GM19023 (cell line): ENCODE measurements around the gene KLK3.

Experiments
- ATAC-seq: cut with Tn5 transposase; IDR thresholded peaks from one replicate; pipeline ENCODE4 v1.9.1; 2021; ENCODE audit warnings: mild to moderate bottlenecking, moderate library complexity; ENCODE audit not compliant: unreplicated experiment

The KLK3 gene

DNA sequence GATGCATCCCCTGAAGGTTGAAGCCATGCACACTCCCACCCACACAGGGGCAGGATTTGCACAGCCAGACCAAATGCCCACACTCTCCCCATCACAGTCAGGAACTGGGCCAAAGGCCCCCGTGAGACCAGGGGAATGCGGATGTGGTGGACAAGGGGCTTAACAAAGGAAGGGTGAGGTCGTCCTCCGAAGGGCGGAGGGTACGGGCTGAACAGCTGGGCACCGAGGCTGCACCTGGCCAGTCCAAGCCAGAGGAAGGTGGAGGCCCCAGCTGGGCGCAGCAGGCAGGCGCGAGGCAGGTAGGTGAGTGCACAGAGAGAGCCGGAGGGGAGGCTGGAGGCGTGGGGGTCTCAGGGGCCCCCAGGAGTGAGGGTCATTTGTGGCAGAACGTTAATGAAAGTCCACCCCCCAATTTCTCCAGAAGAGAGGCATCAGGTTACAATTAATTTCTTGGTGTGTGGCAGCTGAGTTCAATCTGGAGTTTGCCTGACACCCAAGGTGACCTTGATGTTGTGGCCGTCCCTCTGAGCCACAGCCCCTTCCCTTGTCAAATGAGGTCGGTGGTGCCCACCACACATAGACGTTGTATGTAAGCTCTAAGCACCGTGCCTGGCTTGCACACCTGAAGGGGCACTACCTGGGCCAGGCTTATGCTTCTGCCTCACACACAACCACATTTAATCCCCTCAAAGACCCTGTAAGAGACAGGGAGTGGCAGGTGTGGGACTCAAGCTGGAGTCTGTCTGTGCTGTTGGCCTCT lies 24.3 kb upstream of the KLK3 start:
- no peak for ATAC-seq

DNA sequence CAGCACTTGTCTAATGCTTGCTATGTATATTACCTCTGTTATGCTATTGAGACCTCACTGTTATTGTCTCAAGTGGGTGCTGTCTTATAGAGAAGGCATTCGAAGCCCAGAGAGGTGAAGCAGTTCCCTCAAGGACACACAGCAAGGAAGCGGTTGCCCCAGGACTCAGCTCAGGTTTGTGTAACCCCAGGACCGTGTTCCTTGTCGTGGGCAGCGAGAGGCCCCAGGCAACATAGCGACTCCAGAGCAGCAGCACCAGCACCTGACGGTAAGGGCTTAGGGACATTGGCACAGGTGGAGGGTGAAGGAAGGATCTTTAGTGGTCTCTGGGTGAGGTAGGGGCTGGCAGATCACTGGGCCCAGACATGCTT lies 23.7 kb upstream of the KLK3 start:
- no peak for ATAC-seq

DNA sequence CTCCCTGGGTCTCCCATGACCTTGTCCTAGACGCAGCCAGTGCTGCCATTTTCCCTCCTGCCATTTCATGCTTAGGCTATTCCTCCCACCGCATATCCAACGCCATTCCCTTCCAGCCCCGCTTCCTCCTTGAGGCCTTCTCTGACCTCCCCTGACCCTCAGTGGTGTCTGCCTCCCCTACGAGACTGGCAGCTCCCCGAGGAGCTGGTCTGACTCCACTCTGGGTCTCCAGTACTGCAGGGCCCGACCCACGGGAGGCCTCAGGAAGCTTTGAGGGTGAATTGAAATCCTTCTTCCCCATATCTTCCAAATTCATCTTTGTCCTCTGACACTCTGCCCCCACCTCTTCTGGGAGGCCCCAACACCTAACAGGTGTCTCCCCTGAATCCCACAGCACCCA lies 22.0 kb upstream of the KLK3 start:
- no peak for ATAC-seq

DNA sequence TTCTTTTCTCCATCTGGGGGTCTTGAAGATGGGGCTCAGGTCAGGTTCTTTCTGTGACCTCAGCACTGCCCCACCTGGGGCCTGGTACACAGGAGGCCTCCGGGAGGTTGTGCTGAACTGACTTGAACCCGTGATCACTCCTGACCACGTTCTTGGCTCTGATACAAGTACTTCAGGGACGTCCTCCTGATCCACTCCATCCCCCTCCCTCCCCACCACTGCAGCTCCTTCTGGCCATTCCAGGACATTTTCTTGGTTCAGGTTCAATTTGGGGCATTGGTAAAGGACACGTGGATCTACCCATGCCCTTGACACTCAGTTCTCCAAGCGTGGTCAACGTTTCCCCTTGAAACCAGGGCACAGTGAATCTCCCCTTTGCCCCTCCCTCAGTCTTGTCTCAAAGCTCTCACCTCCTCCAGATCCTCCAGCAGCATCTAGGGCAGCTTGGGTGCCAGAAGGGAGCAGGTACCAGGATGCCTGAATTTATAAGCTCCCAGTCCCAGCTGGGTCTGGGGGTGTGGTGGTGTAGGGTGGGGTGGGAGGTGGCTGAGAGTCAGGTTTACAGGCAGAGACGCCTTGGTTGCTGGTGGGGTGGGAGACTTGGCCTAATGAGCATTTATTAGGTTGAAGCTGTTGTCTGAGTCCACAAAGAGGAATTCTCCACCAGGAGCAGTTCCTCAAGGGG lies 21.5 kb upstream of the KLK3 start, which contains the start of gene KLK15:
TSS of gene KLK15 (minus strand) at position 458 of the 685 bp plus-strand sequence. CDS start 2,082 bp downstream, outside the sequence.
- ATAC-seq: no peak

DNA sequence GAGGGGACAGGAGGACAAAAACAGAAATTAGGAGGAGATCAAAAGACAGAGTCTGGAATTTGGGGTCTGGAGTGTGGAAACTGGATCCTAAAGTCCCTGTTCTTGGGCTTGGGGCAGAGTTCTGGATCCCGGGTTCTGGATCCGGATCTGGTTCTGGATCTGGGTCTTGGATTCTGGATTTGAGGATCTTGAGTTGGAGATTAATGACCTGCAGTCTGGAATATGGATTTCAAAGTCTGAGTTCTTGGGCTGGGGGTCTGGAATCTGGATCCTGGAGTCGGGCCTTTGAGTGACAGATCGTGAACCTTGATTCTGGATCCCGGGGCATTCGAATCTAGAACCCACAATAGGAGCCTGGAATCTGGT lies 20.9 kb upstream of the KLK3 start:
- no peak for ATAC-seq

DNA sequence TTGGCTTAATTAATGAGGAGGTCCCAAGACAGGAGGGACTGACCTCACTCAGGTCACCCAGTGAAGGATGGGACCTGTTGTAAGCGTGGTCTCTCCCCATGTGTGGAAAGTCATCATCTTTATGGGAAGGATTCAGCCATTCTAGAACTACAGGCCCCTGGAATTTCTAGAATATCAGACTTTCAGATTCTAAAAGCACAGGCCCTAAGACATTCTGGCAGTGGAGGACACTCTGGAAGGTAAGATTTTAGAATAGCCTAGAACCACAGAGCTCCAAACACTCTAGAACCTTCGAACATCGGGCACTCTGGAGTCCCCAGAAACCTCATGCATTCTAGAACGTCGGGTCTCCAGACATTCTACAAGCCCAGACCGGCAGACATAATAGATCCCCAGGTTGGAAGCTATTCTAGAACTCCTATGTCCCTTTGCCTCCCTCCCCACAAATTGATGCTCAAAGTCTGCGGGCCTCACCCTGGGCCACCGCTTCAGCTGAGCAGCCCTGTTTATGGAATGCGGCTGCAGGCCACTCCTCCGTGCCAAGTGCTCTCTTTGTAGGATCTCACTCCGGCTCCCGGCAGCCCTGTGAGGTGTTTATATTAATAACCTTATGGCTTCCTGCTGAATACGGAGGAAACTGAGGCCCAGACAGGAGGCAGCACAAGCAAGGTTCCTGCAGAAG lies 19.5 kb upstream of the KLK3 start:
- no peak for ATAC-seq

DNA sequence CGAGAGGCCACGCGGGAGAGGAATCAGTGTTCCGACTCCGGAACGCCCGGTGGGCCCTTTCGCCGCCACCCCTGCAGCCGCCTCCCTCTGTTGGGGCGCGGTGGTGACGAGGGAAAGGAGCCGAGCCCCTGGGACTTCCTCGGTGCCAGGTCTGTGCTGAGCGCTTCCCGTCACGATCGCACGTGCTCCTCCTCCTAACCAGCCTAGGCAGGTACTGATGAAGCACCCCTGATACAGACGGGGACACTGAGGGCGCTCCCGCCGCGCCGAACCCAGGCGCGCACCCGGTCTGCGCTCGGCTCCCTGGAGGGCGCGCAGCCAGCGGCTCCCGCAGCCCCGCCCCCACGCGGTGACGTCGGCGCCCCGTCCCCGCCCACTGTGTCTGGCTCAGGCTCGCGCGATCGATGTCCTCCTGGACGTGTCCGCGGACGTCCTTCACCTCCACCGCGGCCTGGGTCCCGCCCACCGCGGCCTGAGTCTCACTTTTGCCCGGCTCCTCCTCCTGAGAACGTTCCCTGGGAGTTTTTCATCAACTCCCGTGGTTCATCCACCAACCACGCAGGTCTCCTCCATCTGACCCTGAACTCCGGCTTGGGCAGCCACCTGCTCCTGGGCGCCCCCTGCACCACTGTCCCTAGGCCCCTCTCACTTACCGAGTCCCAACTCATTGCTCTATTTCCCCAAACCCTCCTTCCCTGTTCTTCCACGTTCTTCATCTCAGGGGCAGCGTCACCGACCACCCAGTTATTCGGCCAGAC lies 18.8 kb upstream of the KLK3 start:
- peak; percentile 81 for ATAC-seq

DNA sequence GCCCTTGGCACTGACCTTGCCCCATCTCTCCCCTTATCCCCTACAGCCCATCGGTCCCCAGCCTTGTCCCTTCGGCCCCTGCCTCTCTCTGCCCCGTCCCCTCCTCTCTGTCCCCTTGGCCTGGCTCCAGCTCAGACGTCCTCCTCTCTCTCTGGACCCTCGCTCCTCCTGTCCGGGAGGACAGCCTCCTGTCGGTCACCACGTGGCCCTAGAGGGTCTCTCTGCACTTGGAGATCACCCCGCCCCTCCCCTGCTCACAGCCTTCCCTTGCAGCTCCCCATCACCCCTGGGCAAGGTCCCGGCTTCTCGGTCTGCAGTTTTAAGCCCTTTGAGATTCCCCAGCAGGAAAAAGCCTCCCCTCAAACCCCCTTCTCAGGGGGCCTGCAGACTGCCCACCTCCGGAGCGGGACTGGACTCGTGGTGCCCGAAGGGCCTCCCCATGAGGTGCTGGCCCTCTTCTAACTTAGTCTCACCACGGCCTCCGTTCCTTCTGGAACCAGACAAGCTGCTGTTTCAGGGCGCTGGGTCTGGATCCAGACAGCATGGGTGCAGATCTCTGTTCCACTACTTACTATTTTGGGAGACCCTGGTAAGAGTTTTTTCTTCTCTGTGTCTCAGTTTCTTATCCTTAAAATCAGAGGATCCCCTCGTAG lies 18.0 kb upstream of the KLK3 start:
- no peak for ATAC-seq

DNA sequence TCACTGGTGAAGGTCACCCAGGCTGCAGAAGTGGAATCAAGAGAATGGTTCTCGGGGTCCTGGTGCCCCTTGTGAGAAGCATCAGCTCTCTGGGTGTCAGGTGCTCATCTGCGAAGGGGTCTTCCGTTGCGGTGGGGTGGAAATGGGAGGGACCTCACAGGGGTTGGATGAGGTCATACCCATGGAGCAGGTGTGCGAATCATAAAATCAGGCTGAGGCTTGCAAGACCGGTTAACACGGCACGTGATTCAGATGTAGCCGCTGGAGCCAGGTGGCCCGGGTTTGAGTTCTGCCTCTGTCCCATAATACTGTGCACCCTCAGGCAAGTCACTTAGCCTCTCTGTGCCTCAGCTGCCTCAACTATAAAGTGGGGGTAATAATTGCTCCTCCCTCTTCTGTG lies 17.4 kb upstream of the KLK3 start:
- ATAC-seq: no peak

DNA sequence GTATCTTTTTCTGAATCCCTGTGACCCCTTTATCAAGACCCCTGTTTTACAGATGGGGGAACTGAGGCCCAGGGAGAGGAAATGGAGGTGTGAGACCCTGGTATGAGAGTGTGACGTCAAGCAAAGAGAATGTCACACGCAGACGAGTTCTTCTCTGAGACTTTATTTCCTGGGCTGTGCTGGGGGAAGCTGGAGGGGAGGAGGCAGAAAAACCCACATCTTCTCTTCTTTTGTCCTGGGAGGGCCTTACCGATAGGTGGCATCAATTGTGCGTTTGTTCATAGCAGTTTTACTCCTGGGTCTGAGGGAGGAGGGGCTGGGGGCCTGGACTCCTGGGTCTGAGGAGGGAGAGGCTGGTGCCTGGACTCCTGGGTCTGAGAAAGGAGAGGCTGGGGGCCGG lies 16.5 kb upstream of the KLK3 start:
- ATAC-seq: no peak

DNA sequence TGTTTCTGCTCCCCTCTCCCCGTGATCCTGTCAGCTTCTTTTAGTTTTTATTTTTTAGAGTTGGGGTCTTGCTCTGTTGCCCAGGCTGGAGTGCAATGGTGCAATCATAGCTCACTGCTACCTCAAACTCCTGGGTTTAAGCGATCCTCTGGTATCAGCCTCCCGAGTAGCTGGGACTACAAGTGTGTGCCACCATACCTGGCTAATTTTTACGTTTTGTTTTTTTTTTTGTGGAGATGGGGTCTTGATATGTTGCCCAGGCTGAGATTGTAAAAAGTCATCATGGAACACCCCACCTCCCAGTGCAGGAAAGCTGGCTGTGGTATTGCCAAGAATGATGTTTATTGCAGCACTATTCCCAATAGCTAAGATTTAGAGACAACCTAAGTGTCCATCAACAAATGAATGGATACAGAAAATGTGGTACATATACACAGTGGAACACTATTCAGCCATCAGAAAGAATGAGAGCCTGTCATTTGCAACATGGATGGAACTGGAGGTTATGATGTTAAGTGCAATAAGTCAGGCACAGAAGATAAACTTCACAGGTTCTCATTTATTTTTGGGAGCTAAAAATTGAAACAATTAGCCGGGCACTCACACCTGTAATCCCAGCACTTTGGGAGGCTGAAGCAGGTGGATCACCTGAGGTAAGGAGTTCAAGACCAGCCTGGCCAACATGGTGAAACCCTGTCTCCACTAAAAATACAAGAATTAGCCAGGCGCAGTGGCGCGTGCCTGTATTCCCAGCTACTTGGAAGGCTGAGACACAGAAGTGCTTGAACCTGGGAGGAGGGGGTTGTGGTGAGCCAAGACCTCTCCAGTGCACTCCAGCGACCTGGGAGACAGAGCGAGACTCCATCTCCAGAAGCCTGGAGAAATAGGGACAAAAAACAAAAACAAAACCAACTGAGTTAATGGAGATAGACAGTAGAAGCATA lies 14.7 kb upstream of the KLK3 start:
- ATAC-seq: no peak

DNA sequence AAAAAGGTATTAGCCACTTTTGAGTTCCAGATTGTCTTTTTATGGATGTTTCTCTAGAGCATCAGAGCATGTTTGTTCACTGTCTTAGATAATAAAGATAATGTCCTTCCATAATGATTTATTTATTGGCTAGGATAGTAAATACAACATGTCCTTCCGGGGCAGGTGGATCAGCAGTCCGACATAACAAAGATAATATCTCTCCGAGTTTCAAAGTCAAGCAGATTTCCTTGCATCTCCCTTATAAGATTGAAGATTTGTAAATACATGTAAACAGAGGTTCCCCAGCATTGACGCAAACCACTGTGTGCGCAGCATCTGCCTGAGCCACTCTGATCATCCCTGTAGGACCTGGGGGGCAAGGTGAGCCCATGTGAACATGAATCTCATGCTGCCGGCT lies 12.6 kb upstream of the KLK3 start:
- no peak for ATAC-seq

DNA sequence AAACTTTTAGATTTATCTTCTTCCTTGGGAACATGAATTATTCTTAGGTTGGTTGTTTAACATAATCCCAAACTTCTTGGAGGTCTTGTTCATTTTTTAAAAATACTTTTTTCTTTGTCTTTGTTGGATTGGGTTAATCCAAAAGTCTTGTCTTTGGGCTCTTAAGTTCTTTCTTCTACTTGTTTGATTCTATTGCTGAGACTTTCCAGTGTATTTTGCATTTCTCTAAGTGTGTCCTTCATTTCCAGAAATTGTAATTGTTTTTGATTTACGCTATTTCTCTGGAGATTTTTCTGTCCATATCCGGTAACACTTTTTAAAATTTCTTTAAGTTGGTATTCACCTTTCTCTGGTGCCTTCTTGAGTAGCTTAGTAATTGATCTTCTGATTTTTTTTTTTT lies 11.5 kb upstream of the KLK3 start:
- no peak for ATAC-seq

DNA sequence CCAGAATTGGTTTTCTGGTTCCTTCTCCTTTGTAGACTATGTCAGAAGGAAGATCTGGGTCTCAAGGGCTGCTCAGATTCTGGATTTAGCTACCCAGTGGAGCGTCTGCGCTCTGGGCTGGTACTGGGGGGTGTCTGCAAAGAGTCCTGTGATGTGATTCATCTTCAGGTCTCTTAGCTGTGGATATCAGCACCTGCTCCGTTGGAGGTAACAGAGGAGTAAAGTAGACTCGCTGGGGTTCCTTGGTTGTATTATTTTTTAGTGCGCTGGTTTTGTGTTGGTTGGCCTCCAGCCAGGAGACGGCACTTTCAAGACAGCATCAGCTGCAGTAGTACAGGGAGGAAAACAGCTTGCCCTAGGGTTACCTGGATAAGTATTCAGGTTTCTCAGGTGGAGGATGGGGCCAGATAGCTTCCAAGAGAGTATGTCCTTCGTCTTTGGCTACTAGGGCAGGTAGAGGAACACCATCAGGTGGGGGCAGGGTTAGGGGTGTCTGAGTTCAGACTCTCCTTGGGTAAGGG lies 11.0 kb upstream of the KLK3 start:
- ATAC-seq: no peak

DNA sequence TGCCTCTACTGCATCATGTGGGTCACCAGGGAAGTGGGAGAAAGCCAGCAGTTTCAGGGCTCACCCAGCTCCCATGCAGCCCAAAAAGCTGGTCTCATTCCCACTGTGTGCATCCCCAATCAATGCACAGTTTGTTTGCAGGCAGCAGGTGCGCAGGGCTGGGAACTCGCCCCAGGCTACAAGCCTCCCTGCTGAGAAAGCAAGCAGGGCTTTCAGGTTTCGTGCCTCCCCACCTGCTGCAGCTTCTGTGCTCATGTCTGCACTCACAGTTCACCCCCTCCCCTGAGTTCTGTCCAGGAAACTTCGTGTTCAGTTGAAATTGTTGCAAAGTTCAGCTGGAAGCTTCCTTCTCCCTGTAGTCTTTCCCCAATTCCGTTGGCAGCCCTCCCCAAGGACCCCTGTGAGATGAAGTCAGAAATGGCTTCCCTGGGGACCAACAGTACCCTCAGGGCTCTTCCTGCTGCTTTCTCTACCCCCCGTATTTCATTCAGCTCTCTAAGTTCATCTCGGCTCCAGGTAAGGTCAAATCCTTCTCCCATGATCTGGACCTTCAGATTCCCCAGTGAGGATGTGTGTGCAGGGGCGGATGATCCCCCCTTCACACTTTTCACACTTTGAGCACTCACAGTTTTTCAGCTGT lies 10.3 kb upstream of the KLK3 start:
- ATAC-seq: no peak

DNA sequence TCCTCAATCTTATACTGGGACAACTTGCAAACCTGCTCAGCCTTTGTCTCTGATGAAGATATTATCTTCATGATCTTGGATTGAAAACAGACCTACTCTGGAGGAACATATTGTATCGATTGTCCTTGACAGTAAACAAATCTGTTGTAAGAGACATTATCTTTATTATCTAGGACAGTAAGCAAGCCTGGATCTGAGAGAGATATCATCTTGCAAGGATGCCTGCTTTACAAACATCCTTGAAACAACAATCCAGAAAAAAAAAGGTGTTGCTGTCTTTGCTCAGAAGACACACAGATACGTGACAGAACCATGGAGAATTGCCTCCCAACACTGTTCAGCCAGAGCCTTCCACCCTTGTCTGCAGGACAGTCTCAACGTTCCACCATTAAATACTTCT lies 4.0 kb upstream of the KLK3 start:
- ATAC-seq: no peak

DNA sequence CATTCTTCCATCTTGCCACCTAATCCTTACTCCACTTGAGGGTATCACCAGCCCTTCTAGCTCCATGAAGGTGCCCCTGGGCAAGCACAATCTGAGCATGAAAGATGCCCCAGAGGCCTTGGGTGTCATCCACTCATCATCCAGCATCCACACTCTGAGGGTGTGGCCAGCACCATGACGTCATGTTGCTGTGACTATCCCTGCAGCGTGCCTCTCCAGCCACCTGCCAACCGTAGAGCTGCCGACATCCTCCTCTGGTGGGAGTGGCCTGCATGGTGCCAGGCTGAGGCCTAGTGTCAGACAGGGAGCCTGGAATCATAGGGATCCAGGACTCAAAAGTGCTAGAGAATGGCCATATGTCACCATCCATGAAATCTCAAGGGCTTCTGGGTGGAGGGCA lies 3.1 kb upstream of the KLK3 start:
- ATAC-seq: no peak

DNA sequence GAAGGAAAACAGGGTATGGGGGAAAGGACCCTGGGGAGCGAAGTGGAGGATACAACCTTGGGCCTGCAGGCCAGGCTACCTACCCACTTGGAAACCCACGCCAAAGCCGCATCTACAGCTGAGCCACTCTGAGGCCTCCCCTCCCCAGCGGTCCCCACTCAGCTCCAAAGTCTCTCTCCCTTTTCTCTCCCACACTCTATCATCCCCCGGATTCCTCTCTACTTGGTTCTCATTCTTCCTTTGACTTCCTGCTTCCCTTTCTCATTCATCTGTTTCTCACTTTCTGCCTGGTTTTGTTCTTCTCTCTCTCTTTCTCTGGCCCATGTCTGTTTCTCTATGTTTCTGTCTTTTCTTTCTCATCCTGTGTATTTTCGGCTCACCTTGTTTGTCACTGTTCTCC lies 2.7 kb downstream of the KLK3 start:
- ATAC-seq: no peak

DNA sequence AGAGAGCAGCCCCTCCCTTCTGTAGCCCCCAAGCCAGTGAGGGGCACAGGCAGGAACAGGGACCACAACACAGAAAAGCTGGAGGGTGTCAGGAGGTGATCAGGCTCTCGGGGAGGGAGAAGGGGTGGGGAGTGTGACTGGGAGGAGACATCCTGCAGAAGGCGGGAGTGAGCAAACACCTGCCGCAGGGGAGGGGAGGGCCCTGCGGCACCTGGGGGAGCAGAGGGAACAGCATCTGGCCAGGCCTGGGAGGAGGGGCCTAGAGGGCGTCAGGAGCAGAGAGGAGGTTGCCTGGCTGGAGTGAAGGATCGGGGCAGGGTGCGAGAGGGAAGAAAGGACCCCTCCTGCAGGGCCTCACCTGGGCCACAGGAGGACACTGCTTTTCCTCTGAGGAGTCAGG lies 4.2 kb downstream of the KLK3 start:
- ATAC-seq: no peak
